ENCODE data around the gene PLEKHA1. TPM values are rescaled to one million over a fixed set of nuclear protein-coding genes. Genes with fewer than 3 reads are reported as not detected.
A peak's percentile ranks its signal among the peaks of the same experiment; 100 is the strongest.

The PLEKHA1 gene
- 10 to 100 TPM; 22.3 to 46.8 TPM for total RNA-seq

DNA sequence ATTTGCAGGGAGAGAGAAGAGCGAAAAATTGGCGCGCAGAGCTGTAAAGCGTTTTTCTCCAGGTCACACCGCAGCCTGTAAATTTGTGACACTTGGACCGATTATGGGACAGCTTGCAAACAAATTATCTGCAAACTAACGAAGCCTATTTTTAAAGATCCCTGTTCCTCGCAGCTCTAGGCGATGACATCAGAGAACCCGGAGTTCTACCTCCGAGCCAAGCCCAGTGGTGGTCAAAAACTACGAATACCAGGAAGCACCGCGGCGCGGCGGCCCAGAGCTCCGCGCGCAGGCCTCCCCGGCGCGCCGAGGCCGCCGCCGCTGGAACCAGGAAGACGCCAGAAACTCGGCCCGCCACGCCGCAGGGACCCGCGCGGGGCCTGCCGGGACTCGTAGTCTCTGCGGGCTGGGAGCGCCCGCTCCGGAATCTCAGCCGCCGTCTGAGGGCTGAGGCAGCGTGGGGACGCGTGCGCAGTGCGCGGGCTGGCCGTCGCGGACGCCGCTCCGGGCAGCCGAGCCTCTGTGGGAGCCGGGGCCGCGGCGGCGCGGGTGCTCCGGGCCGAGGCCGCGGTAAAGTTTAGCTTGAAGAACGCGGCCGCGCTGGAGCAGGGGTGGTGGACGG is at the start of gene PLEKHA1:
Gene PLEKHA1 (plus strand): TSS at position 472 of the 622 bp plus-strand sequence. CDS start 18,493 bp downstream, outside the sequence.
- peak within 1 kb of the TSS; percentile 97 to 98 for H3K27ac ChIP-seq
- TF ChIP-seq CTCF (IDR thresholded peaks at IDR 0.05), result peak; percentile 24
- peaks cover 13 to 39% of the 10 kb centered on the region in 2 donors for H3K4me1 ChIP-seq (ENCODE audit: control insufficient read depth in 1 of 2, low read depth in 2 of 2)
- H3K4me3 ChIP-seq, result peak within 1 kb of the TSS; percentile 96
- no peaks in the 10 kb centered on the region for H3K36me3 ChIP-seq
- no peaks in the 10 kb centered on the region for H3K27me3 ChIP-seq (replicated peaks; ENCODE audit: insufficient read depth)
- peak; percentile 91 for ATAC-seq (ENCODE audit: insufficient number of reproducible peaks, low FRiP score, low read depth)
- H3K9me3 ChIP-seq, result no peaks in the 10 kb centered on the region
- DNase-seq (ENCODE audit: low spot score), result peak; percentile 72

GRCh38 chr10:122325235-122325634 is 49.3 kb upstream of the PLEKHA1 start:
- TF ChIP-seq CTCF (IDR thresholded peaks at IDR 0.05), result no peak
- ATAC-seq (ENCODE audit: insufficient number of reproducible peaks, low FRiP score, low read depth) (no peak), DNase-seq (ENCODE audit: low spot score) (no peak)
- H3K9me3 ChIP-seq, result no peaks in the 10 kb centered on the region
- H3K27me3 ChIP-seq (replicated peaks; ENCODE audit: insufficient read depth), result no peaks in the 10 kb centered on the region
- H3K36me3 ChIP-seq, result no peaks in the 10 kb centered on the region
- no peak overlapping the region for H3K27ac ChIP-seq
- H3K4me3 ChIP-seq, result no peak overlapping the region
- no peaks in the 10 kb centered on the region for H3K4me1 ChIP-seq (ENCODE audit: control insufficient read depth in 1 of 2, low read depth in 2 of 2)

DNA sequence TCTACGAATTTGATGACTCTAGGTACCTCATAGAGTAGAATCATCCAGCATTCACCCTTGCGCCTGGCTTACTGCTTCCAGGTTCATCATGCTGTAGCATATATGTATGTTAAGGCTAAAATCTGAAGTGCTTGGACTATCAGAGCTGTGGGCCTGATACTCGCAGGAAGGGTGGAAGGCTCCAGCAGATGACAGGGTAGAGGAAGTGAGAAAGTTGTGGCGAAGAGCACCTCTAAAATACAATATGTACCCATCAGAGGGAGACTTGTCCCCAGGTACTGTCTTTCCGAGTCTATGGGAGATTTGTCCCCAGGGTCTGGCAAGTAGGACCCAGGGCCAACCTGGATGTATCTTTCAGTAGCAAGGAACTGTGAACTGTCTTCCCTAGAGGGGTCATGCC is 48.1 kb upstream of the PLEKHA1 start:
- no peaks in the 10 kb centered on the region for H3K27me3 ChIP-seq (replicated peaks; ENCODE audit: insufficient read depth)
- no peak for TF ChIP-seq CTCF (IDR thresholded peaks at IDR 0.05)
- H3K4me1 ChIP-seq (ENCODE audit: control insufficient read depth in 1 of 2, low read depth in 2 of 2), result no peaks in the 10 kb centered on the region
- no peaks in the 10 kb centered on the region for H3K36me3 ChIP-seq
- no peak overlapping the region for H3K4me3 ChIP-seq
- ATAC-seq (ENCODE audit: insufficient number of reproducible peaks, low FRiP score, low read depth), result no peak
- H3K27ac ChIP-seq, result no peak overlapping the region
- DNase-seq (ENCODE audit: low spot score), result no peak
- no peaks in the 10 kb centered on the region for H3K9me3 ChIP-seq

DNA sequence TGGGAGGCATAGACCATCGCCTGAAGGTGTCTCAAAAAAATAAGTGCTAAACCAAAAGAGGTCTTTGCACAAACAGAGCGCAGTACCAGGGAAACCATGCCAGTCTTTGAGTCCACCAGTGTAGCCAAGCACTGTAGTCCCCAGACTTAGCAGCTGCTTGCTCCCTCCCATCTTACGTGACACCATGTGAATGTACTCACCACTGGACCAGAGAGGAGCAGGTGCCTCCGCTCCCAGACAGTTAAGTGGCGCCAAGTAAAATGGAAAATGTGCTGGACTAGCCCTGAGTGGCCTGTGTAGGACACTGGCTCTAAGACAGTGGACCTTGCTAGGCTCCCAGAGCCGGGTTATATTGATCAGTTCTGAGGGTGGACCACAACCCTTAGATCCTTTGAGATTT is 47.7 kb upstream of the PLEKHA1 start:
- Histone ChIP-seq H3K4me3 (no peak overlapping the region), H3K4me1 (ENCODE audit: control insufficient read depth in 1 of 2, low read depth in 2 of 2) (no peaks in the 10 kb centered on the region), H3K9me3 (no peaks in the 10 kb centered on the region), H3K27ac (no peak overlapping the region), H3K27me3 (replicated peaks; ENCODE audit: insufficient read depth) (no peaks in the 10 kb centered on the region), H3K36me3 (no peaks in the 10 kb centered on the region)
- ATAC-seq (ENCODE audit: insufficient number of reproducible peaks, low FRiP score, low read depth) (no peak), DNase-seq (ENCODE audit: low spot score) (no peak)
- no peak for TF ChIP-seq CTCF (IDR thresholded peaks at IDR 0.05)

DNA sequence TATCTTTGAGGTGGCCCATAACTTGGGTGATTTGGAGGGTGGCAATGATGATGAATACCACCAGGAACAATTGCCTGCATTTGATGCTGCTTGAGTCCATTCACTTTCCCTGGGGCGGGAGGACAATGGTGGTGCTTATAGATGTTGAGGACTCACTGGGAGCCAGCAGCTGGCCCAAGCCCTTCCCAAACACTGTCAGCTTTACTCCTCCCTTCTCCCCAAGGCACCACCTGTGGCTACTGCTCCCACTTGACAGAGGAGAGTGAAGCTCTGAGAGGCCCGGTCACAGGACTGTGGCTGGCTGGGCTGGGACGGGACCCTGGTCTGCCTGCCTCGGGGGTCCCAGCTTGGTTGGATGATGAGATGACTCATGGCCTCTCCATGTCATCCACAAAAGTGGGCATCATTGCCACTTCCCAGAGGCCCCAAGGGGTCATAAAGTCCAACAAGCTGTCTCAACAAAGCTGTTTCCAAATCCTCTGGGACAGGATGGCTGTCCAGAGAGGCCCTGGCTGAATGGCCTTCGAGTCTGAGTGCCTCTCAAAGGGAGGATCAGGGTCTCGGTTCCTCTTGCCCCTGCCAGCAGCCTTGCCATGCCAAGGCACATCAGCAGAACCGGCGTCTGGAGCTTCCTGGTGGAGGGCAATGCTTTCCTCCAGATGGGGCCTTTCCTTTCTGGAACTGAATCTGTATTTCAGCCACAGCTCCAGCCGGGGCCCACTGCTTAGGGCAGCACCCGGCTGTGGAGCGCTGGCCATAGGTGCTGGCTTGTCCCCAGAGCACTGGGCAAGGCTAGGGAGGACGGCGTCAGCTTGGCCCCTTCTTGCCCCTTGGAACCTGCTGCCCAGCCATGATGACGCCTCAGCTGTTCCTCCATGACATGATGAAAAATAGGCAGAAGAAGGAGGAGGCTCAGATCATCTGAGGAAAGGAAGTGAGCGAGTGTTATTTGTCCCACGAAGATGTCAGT is 47.0 kb upstream of the PLEKHA1 start:
- no peak overlapping the region for H3K27ac ChIP-seq
- ATAC-seq (ENCODE audit: insufficient number of reproducible peaks, low FRiP score, low read depth) (no peak), DNase-seq (ENCODE audit: low spot score) (no peak)
- no peaks in the 10 kb centered on the region for H3K27me3 ChIP-seq (replicated peaks; ENCODE audit: insufficient read depth)
- H3K4me1 ChIP-seq (ENCODE audit: control insufficient read depth in 1 of 2, low read depth in 2 of 2), result no peaks in the 10 kb centered on the region
- no peak overlapping the region for H3K4me3 ChIP-seq
- H3K9me3 ChIP-seq, result no peaks in the 10 kb centered on the region
- H3K36me3 ChIP-seq, result no peaks in the 10 kb centered on the region
- no peak for TF ChIP-seq CTCF (IDR thresholded peaks at IDR 0.05)
